ENCODE data around the gene TMEM203. TPM values are rescaled to one million over a fixed set of nuclear protein-coding genes. Genes with fewer than 3 reads are reported as not detected.

Gene TMEM203
- total RNA-seq, 4 donors from 2014 or later = 19.4 to 29.6 (median 25.4) TPM

DNA sequence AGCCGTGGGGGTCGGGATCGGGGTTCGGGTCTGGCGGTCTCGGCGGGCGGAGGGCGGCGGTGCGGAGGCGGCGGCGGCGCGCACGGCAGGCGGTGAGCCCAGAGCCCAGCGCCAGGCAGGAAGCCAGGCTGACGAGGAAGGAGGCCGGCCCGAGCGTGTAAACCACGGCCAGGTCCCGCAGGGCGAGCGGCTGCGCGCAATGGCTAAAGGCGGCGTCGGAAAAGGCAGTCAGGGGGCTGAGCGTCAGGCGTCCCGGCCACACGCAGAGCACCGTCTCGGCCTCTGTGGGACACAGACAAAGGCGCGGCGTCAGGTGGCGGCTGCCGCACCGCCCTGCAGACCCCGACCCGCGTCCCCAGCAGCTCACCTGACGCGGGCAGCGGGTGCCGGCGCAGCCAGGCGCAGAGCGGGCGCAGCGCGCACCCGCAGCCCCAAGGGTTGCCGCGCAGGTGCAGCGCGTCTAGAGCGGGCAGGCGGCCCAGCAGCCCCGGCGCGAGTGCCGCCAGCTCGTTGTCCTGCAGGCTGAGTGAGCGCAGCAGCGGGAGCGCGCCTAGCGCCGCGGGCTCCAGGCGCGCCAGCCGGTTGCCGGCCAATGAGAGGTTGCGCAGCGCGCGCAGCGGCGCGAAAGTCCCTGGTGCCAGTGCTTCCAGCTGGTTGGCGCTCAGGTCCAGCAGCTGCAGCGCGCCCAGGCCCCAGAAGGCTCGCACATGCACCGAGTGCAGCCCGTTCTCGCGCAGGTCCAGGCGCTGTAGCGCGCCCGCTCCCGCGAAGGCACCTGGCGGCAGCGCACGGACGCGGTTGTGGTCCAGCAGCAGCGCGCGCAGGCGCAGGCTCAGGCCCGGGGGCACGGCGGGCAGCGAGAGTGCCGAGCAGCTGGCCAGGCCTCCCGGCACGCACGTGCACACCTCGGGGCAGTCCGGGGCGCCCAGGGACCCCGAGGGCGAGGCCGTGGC is 36.3 kb downstream of the TMEM203 start:
- Histone ChIP-seq H3K4me1 (peaks cover 10 to 60% (median 29%) of the 10 kb centered on the region in 3 donors), H3K27ac (no peak overlapping the region), H3K36me3 (no peaks in the 10 kb centered on the region), H3K4me3 (peak overlapping the region; percentile 26 to 58 (median 36)), H3K9me3 (no peaks in the 10 kb centered on the region), H3K27me3 (peaks cover 30 to 100% (median 45%) of the 10 kb centered on the region in 4 donors)
- no peak for DNase-seq
- no peak for TF ChIP-seq POLR2A (IDR thresholded peaks at IDR 0.05)
- TF ChIP-seq, protein P1, sequence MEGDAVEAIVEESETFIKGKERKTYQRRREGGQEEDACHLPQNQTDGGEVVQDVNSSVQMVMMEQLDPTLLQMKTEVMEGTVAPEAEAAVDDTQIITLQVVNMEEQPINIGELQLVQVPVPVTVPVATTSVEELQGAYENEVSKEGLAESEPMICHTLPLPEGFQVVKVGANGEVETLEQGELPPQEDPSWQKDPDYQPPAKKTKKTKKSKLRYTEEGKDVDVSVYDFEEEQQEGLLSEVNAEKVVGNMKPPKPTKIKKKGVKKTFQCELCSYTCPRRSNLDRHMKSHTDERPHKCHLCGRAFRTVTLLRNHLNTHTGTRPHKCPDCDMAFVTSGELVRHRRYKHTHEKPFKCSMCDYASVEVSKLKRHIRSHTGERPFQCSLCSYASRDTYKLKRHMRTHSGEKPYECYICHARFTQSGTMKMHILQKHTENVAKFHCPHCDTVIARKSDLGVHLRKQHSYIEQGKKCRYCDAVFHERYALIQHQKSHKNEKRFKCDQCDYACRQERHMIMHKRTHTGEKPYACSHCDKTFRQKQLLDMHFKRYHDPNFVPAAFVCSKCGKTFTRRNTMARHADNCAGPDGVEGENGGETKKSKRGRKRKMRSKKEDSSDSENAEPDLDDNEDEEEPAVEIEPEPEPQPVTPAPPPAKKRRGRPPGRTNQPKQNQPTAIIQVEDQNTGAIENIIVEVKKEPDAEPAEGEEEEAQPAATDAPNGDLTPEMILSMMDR (IDR thresholded peaks at IDR 0.05) = no peak
- 0% methylated on average over 33 of the region's 124 CpGs; no CpG with 5 or more reads in 1 of the 2 donors for WGBS, 2 donors
- intact Hi-C loops (cut with DNase I) = no loop called here

DNA sequence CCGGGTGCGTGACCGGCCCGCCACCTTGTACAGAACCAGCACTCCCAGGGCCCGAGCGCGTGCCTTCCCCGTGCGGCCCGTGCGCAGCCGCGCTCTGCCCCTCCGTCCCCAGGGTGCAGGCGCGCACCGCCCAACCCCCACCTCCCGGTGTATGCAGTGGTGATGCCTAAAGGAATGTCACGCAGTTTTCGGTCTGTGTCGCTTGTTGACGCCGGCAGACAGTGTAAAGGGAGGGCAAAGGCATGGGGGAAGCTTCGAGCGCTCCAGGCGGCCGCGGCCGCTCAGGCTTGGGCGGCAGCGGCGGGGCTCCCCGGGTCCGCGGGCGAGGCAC is 36.9 kb downstream of the TMEM203 start:
- H3K9me3 ChIP-seq = no peaks in the 10 kb centered on the region
- no peaks in the 10 kb centered on the region for H3K36me3 ChIP-seq
- no peak overlapping the region for H3K27ac ChIP-seq
- H3K4me1 ChIP-seq = peaks cover 11 to 56% (median 29%) of the 10 kb centered on the region in 3 donors
- peaks cover 30 to 100% (median 51%) of the 10 kb centered on the region in 4 donors for H3K27me3 ChIP-seq
- no peak for DNase-seq
- 0% methylated on average over 1 of the region's 36 CpGs; no CpG with 5 or more reads in 1 of the 2 donors for WGBS, 2 donors
- TF ChIP-seq, protein P1 (IDR thresholded peaks at IDR 0.05) = no peak
- no peak for TF ChIP-seq POLR2A (IDR thresholded peaks at IDR 0.05)
- intact Hi-C loops (cut with DNase I) = no loop called here
- peak overlapping the region; percentile 26 to 58 (median 36) for H3K4me3 ChIP-seq

DNA sequence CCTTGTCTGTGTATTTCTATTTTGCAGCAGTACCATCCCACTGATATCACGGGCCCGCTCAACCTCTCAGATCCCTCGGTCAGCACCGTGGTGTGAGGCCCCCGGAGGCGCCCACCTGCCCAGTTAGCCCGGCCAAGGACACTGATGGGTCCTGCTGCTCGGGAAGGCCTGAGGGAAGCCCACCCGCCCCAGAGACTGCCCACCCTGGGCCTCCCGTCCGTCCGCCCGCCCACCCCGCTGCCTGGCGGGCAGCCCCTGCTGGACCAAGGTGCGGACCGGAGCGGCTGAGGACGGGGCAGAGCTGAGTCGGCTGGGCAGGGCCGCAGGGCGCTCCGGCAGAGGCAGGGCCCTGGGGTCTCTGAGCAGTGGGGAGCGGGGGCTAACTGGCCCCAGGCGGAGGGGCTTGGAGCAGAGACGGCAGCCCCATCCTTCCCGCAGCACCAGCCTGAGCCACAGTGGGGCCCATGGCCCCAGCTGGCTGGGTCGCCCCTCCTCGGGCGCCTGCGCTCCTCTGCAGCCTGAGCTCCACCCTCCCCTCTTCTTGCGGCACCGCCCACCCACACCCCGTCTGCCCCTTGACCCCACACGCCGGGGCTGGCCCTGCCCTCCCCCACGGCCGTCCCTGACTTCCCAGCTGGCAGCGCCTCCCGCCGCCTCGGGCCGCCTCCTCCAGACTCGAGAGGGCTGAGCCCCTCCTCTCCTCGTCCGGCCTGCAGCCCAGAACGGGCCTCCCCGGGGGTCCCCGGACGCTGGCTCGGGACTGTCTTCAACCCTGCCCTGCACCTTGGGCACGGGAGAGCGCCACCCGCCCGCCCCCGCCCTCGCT is 37.5 kb downstream of the TMEM203 start:
- no CpG with 5 or more reads among the region's 57 CpGs for WGBS, 2 donors
- peaks cover 17 to 56% (median 29%) of the 10 kb centered on the region in 3 donors for H3K4me1 ChIP-seq
- no peak overlapping the region for H3K27ac ChIP-seq
- peak overlapping the region; percentile 26 to 58 (median 36) for H3K4me3 ChIP-seq
- TF ChIP-seq, protein P1 (IDR thresholded peaks at IDR 0.05) = no peak
- no peak for TF ChIP-seq POLR2A (IDR thresholded peaks at IDR 0.05)
- peaks cover 34 to 100% (median 56%) of the 10 kb centered on the region in 4 donors for H3K27me3 ChIP-seq
- intact Hi-C loops (cut with DNase I) = no loop called here
- DNase-seq = no peak
- no peaks in the 10 kb centered on the region for H3K9me3 ChIP-seq
- no peaks in the 10 kb centered on the region for H3K36me3 ChIP-seq

DNA sequence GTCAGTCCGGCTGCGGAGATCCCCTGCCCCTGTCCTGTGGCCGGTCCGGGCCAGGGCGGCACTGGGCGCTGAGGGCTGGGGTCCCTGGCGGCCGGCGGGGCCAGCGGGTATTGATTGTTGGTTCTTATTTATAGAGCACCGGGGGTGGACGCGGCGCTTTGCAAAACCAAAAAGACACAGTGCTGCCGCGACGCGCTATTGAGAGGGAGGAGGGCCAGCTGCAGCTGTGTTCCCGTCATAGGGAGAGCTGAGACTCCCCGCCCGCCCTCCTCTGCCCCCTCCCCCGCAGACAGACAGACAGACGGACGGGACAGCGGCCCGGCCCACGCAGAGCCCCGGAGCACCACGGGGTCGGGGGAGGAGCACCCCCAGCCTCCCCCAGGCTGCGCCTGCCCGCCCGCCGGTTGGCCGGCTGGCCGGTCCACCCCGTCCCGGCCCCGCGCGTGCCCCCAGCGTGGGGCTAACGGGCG is 38.1 kb downstream of the TMEM203 start:
- no peak for TF ChIP-seq POLR2A (IDR thresholded peaks at IDR 0.05)
- TF ChIP-seq, protein P1 (IDR thresholded peaks at IDR 0.05) = no peak
- Histone ChIP-seq H3K9me3 (no peaks in the 10 kb centered on the region), H3K36me3 (no peaks in the 10 kb centered on the region), H3K4me1 (peaks cover 23 to 56% (median 36%) of the 10 kb centered on the region in 3 donors), H3K27me3 (peaks cover 37 to 100% (median 61%) of the 10 kb centered on the region in 4 donors), H3K4me3 (peak overlapping the region in 1 of 4 donors; percentile 58), H3K27ac (no peak overlapping the region)
- DNase-seq = no peak
- no CpG with 5 or more reads among the region's 44 CpGs for WGBS, 2 donors
- intact Hi-C loops (cut with DNase I) = no loop called here
